ENCODE data around the gene CNTN5.

The CNTN5 gene

DNA sequence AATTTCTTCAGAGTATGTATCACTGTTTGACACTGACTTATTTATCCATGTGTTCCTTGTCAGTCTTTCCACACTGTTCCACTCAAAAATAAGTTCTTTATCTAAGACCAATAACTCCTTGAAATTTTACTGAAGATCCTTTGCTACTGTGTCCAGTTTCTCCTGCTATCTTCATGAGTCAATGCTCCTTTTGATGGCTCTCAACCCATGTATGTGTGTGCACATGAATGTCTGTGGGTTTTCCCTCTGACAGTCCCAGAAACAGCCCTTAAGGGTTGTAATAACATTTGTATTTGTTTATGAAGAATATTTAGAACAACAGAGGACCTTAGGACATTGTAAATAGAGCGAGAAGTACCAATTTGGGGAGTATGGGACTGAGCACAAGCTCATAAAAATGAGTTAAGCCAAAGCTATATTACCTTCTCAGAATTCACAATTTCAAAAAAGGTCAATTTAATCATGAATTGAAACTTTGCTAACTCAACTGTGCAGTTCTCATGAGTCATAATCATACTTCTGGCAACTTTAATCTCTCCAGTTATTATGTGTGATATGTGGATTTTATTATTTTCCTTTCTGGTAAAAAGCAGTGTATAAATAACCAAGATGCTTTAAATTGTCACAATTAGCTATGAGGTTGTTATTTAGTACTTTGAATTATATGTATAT is 533.6 kb downstream of the CNTN5 start:
- H3K9ac ChIP-seq (ENCODE audit: insufficient read length), result no peak overlapping the region
- H3K36me3 ChIP-seq (ENCODE audit: insufficient read depth, low read length), result no peaks in the 10 kb centered on the region
- H3K9me3 ChIP-seq (ENCODE audit: low read depth, low read length), result no peaks in the 10 kb centered on the region
- TF ChIP-seq FOXP2 (optimal IDR thresholded peaks at IDR 0.05; ENCODE audit: control extremely low read depth, extremely low read length, insufficient read depth) (no peak), EZH2 (IDR thresholded peaks at IDR 0.05) (no peak), POLR2AphosphoS5 (IDR thresholded peaks at IDR 0.05; ENCODE audit: borderline replicate concordance, low read depth, low read length) (no peak)
- no peak overlapping the region for H3K27ac ChIP-seq
- DNase-seq (ENCODE audit: low read depth, low spot score), result no peak
- no peak overlapping the region for H3K4me3 ChIP-seq

DNA sequence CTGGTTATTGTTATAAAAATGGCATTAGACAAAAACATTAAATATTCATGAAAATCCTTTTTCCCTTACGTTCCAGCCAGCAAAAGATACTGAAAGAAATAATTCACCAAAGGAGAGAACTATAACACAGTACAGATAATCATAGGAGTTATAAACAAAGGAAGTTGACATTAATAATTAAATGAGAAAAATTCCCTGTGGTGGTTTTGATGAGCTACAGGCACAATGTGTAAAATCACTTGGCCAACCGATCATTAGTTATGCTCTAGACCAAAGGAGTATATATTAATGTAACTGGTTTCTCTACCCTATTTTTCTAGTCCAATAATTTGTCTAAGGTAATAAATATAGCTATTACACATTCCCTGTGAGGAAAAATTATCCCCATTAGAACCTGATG is 534.7 kb downstream of the CNTN5 start:
- TF ChIP-seq EZH2 (IDR thresholded peaks at IDR 0.05), result no peak
- no peak for TF ChIP-seq POLR2AphosphoS5 (IDR thresholded peaks at IDR 0.05; ENCODE audit: borderline replicate concordance, low read depth, low read length)
- no peak for TF ChIP-seq FOXP2 (optimal IDR thresholded peaks at IDR 0.05; ENCODE audit: control extremely low read depth, extremely low read length, insufficient read depth)
- no peaks in the 10 kb centered on the region for H3K9me3 ChIP-seq (ENCODE audit: low read depth, low read length)
- DNase-seq (ENCODE audit: low read depth, low spot score), result no peak

DNA sequence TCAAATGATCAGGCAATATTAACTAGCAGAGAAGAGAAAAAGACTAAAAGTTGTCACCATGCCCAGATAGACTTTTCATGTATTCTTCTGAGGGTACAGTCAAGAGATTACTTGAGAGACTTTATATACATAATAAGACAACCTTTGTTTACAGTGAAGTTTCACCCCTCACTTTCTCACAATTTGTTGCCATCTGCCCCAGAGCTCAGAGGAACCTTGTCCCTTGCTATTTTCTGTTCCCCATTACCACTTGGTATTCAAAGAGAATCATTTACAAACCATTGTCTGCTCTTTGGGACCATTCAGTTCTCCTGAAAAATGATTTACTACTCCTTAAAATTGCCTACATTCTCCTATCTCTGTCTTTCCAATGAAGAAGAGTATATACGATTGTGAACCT is 544.6 kb downstream of the CNTN5 start:
- no peak overlapping the region for H3K9ac ChIP-seq (ENCODE audit: insufficient read length)
- H3K27ac ChIP-seq, result no peak overlapping the region
- no peak for DNase-seq (ENCODE audit: low read depth, low spot score)
- no peak overlapping the region for H3K4me3 ChIP-seq
- TF ChIP-seq EZH2 (IDR thresholded peaks at IDR 0.05), result no peak
- TF ChIP-seq FOXP2 (optimal IDR thresholded peaks at IDR 0.05; ENCODE audit: control extremely low read depth, extremely low read length, insufficient read depth), result no peak
- TF ChIP-seq POLR2AphosphoS5 (IDR thresholded peaks at IDR 0.05; ENCODE audit: borderline replicate concordance, low read depth, low read length), result no peak
- no peaks in the 10 kb centered on the region for H3K9me3 ChIP-seq (ENCODE audit: low read depth, low read length)
- no peaks in the 10 kb centered on the region for H3K36me3 ChIP-seq (ENCODE audit: insufficient read depth, low read length)

More for the DNA sequence above, 534.7 kb downstream of the CNTN5 start:
- Histone ChIP-seq H3K27ac (no peak overlapping the region), H3K36me3 (ENCODE audit: insufficient read depth, low read length) (no peaks in the 10 kb centered on the region), H3K9ac (ENCODE audit: insufficient read length) (no peak overlapping the region), H3K4me3 (no peak overlapping the region)

DNA sequence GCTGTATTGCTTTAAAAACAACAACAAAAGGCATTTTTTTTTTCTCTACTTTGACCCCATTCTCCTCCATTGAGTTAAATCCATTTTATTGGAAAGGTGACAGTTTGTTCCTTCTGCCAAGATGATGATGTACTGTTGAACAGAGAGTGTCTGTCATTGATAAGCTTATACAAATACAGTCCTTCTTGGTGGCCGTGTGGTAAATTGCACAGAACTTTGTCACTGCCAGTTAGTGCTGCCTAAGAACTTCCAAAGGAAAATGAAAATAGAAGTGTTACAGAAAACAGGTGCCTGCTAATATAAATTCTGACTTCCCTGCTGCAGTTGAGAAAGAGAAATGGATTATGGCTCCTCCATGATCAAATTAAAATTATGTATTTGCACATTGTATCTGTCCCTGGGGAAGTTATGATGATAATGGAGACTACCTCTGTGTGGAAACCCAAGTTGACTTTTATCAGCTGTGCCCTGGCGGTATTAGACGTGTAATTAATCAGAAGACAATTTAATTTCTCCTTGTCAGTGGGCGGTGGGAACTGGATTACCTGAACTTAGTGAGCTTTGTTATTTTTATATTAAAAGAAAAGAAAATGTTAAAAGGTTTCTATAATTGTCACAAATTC is 546.7 kb downstream of the CNTN5 start:
- Histone ChIP-seq H3K27ac (no peak overlapping the region), H3K36me3 (ENCODE audit: insufficient read depth, low read length) (no peaks in the 10 kb centered on the region), H3K9ac (ENCODE audit: insufficient read length) (no peak overlapping the region), H3K4me3 (no peak overlapping the region), H3K9me3 (ENCODE audit: low read depth, low read length) (no peaks in the 10 kb centered on the region)
- TF ChIP-seq FOXP2 (optimal IDR thresholded peaks at IDR 0.05; ENCODE audit: control extremely low read depth, extremely low read length, insufficient read depth) (no peak), POLR2AphosphoS5 (IDR thresholded peaks at IDR 0.05; ENCODE audit: borderline replicate concordance, low read depth, low read length) (no peak), EZH2 (IDR thresholded peaks at IDR 0.05) (no peak)
- no peak for DNase-seq (ENCODE audit: low read depth, low spot score)

DNA sequence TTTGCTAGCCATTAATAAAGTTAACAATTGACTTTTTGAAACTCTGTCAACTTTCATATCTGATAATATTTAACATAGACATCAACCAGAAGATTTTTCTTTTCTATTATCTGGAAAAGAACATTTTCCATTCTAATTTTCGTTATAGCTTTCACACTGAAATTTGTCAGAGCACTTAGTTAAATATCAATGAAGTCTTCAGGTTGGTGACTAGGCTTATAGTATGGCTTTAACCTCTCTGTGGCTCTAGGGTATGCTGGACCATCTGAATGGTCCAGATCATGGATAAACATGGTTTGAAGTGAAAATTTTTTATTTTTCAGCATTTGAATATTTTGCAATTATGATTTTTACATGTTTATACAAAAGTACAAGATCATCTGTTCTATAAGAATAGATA is 548.1 kb downstream of the CNTN5 start:
- Histone ChIP-seq H3K36me3 (ENCODE audit: insufficient read depth, low read length) (no peaks in the 10 kb centered on the region), H3K9me3 (ENCODE audit: low read depth, low read length) (no peaks in the 10 kb centered on the region), H3K4me3 (no peak overlapping the region), H3K27ac (no peak overlapping the region), H3K9ac (ENCODE audit: insufficient read length) (no peak overlapping the region)
- no peak for TF ChIP-seq EZH2 (IDR thresholded peaks at IDR 0.05)
- TF ChIP-seq POLR2AphosphoS5 (IDR thresholded peaks at IDR 0.05; ENCODE audit: borderline replicate concordance, low read depth, low read length), result no peak
- TF ChIP-seq FOXP2 (optimal IDR thresholded peaks at IDR 0.05; ENCODE audit: control extremely low read depth, extremely low read length, insufficient read depth), result no peak
- no peak for DNase-seq (ENCODE audit: low read depth, low spot score)

DNA sequence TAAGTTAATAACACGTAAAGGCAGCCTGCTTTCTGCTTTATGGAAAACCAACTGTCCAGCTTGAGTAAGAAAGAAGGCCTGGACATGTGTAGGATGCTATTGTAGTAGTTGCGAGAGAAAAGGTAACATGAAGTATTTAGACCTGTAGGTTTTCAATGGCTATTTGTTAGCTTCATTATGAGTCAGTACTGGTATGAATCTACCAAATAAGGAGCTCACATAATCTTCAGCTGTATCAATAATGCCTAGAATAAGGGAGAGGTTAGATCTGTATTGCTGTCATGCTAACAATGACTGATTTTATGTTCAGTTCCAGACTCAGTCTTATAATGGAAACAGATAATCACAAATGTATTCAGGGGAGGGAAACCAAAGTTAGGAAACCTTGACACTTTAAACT is 550.3 kb downstream of the CNTN5 start:
- no peak overlapping the region for H3K9ac ChIP-seq (ENCODE audit: insufficient read length)
- no peaks in the 10 kb centered on the region for H3K9me3 ChIP-seq (ENCODE audit: low read depth, low read length)
- DNase-seq (ENCODE audit: low read depth, low spot score), result no peak
- H3K27ac ChIP-seq, result no peak overlapping the region
- H3K36me3 ChIP-seq (ENCODE audit: insufficient read depth, low read length), result no peaks in the 10 kb centered on the region
- no peak overlapping the region for H3K4me3 ChIP-seq
- TF ChIP-seq POLR2AphosphoS5 (IDR thresholded peaks at IDR 0.05; ENCODE audit: borderline replicate concordance, low read depth, low read length), result no peak
- no peak for TF ChIP-seq EZH2 (IDR thresholded peaks at IDR 0.05)
- TF ChIP-seq FOXP2 (optimal IDR thresholded peaks at IDR 0.05; ENCODE audit: control extremely low read depth, extremely low read length, insufficient read depth), result no peak

DNA sequence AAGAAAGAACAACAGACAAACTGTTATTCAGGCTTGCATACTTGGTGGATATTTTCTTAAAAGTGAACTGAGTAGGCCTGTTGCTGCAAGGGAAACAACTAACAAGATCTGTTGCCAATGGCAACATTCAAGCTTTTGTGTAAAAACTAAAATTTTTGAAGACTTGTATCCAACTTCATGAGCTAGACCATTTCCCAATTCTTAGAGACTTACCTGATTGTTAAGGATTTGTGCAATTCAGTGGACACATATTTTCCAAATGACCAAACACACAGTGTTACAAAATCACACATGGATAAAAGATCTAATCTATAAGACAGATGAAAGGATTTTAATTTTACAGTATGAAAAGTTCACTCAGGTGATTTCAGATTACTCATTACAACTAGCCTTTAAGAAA is 564.1 kb downstream of the CNTN5 start:
- H3K9ac ChIP-seq (ENCODE audit: insufficient read length), result no peak overlapping the region
- H3K36me3 ChIP-seq (ENCODE audit: insufficient read depth, low read length), result no peaks in the 10 kb centered on the region
- H3K27ac ChIP-seq, result no peak overlapping the region
- DNase-seq (ENCODE audit: low read depth, low spot score), result no peak
- no peaks in the 10 kb centered on the region for H3K9me3 ChIP-seq (ENCODE audit: low read depth, low read length)
- no peak overlapping the region for H3K4me3 ChIP-seq
- TF ChIP-seq POLR2AphosphoS5 (IDR thresholded peaks at IDR 0.05; ENCODE audit: borderline replicate concordance, low read depth, low read length), result no peak
- no peak for TF ChIP-seq FOXP2 (optimal IDR thresholded peaks at IDR 0.05; ENCODE audit: control extremely low read depth, extremely low read length, insufficient read depth)
- TF ChIP-seq EZH2 (IDR thresholded peaks at IDR 0.05), result no peak

DNA sequence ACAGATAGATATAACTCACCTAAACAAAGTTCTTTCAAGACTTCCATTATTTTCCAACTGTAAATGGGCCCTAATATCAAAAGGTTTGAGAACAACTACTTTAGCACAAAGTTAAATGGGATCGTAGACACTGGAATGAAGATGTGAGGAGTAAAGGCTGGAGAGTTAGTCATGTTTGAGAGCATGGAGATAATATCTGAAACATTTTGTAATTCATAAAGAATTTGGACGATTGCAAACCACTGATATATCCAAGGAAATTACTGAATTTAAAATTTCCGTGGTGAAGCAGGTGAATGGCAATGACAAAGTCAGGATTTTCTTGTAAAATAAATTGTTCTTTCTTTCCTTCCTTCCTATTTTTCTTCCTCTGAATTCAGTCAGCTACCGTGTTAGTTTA is 564.9 kb downstream of the CNTN5 start:
- Histone ChIP-seq H3K36me3 (ENCODE audit: insufficient read depth, low read length) (no peaks in the 10 kb centered on the region), H3K4me3 (no peak overlapping the region), H3K9ac (ENCODE audit: insufficient read length) (no peak overlapping the region), H3K9me3 (ENCODE audit: low read depth, low read length) (no peaks in the 10 kb centered on the region), H3K27ac (no peak overlapping the region)
- DNase-seq (ENCODE audit: low read depth, low spot score), result no peak
- TF ChIP-seq EZH2 (IDR thresholded peaks at IDR 0.05), result no peak
- no peak for TF ChIP-seq POLR2AphosphoS5 (IDR thresholded peaks at IDR 0.05; ENCODE audit: borderline replicate concordance, low read depth, low read length)
- no peak for TF ChIP-seq FOXP2 (optimal IDR thresholded peaks at IDR 0.05; ENCODE audit: control extremely low read depth, extremely low read length, insufficient read depth)
